GM18907 (cell line): ENCODE data around the gene NCOR1.
"Not testable (repeated sequence)": the region's sequence is repeated elsewhere in the genome, so short reads cannot be mapped to it uniquely, and the experiment has no call there.

Experiments used
- ATAC-seq: cut with Tn5 transposase; IDR thresholded peaks from one replicate; pipeline ENCODE4 v1.9.1; 2021; ENCODE audit warnings: mild to moderate bottlenecking, moderate library complexity; ENCODE audit not compliant: unreplicated experiment

Gene NCOR1

GRCh38 chr17:16101440-16101839 is 113.9 kb downstream of the NCOR1 start:
- ATAC-seq: no peak

DNA sequence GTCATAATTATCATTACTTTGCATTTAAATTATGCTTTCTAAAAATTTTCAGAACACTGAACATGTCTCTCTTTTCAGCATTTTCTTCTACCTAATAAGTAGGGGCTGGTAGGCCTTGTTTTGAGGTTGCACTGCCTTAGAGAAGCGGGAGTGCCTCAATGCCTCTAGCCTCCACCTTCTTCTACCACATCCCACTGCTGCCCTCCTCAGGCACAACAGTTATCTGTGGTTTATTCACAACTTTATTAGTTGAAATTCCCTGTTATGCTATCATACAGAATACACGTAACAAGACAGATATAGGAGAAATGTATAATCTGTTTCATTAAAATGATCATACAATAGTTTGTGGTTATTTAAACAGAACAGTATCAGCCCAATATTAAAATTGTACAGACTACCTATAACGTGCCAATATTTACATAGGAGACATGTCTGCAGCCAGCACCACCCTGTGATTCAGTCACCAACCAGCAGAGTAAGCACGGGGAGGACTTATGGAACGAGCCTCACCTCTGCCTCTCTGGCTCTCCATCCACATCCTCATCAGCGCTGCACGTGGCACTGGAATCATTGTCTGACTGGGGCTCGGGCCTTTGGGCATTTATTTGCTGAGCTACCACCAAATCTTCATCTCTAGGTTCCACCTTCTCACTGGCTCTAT is 114.5 kb downstream of the NCOR1 start:
- no peak for ATAC-seq

DNA sequence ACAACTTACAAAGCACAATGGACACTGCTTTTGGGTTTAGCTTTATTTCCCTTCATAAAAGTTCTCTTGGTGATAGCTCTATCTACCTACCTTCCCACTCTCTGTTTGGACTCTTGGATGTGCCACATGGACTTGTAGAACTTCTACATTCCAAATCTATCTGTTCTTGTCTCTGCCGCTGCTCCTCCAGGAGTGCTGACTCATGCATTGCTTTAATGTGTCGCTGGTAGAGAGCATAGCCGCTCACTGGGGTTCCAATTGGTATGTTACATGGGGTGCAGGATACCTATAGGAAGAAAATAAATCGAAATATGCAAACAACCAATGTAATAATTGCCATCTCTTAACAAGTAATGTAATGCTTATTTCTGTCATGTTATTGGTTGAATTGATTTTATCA is 123.6 kb downstream of the NCOR1 start:
- no peak for ATAC-seq

DNA sequence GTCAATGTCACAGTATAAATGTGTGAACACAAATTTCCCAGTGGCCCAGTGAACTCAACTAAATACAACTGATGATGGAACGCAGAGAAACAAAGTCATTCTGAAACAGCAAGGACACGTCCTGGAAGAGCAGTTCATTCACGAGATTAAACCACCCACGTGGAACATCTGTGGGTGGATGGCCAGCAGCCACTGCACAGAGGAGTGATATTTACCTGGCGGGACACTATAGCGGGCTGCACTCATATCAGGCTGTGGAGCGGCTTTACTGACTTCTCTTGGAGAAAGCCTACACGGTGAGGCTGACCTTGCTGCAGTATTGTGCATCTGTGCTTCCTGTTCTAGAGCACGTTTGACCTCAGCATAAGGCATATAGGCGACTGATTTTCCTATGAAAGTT is 128.4 kb downstream of the NCOR1 start:
- ATAC-seq: no peak

GRCh38 chr17:16085066-16085699 is 130.2 kb downstream of the NCOR1 start:
- no peak for ATAC-seq

- ATAC-seq: no peak
Observed at GRCh38 chr17:16083223-16083622, 132.1 kb downstream of the NCOR1 start.

DNA sequence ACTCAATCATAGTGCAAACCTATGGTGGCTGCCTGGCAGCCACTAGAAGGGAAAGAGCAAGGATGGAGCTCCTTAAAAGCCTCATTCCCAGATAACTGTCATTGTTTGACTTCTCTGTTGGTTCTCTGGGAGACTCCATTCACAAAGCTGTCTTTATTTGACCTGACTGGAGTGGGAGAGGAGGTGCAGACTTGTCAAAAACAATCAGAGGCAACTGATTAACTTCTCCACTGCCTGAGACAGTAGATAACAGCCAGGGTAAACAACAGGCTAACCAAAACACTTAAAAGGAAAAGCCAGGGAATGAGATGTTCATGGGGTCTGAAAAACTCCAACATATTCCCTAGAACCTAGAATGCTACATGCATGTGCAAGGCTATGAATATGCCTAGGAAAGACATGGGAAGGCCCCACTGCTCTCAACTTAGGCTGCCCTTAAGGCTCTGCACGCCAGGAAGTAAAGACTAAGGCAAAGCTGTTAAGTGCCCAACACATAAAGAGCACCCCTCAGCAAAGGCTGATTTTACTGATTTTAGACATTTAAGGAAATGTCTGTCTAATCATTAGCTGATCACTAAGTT is 133.7 kb downstream of the NCOR1 start:
- ATAC-seq: no peak

DNA sequence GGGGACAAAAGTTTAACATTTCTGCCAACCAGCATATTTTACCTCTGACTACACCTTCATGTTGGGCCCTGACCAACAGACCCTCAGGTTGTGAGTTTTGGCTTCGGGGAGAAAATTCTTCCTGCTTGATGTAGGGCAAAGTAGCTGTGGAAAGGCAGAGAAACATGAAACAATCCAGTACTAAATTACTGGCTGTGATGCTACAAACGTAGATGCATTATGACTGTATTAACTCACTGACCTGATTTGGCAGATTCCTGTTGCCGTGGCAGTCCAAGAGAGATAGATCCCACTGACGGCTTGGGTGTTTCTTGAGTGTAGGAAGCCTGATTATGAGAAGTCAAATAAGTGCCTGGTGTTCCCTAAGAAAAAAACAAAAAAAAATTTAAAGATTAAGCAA is 135.0 kb downstream of the NCOR1 start:
- ATAC-seq: no peak

DNA sequence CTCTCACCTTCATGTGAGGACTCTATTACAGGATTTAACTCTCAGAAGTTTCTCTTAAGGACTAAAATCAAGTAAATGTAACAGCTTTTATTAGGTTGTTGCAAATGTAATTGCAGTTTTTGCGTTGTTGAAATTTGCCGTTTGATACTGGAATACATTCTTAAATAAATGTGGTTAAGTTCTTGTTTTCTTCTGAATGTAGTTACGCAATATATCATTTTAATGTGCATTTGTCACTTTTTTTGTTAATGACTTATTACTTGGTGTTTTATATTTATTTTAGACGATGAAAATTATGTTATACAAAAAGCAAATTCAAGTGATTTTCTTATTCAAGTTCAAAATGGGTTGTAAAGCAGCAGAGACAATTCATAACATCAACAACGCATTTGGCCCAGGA is 139.4 kb downstream of the NCOR1 start:
- no peak for ATAC-seq

- ATAC-seq: no peak
Observed at GRCh38 chr17:16074423-16074822, 140.9 kb downstream of the NCOR1 start.

GRCh38 chr17:16073845-16074244 is 141.5 kb downstream of the NCOR1 start:
- ATAC-seq: no peak

DNA sequence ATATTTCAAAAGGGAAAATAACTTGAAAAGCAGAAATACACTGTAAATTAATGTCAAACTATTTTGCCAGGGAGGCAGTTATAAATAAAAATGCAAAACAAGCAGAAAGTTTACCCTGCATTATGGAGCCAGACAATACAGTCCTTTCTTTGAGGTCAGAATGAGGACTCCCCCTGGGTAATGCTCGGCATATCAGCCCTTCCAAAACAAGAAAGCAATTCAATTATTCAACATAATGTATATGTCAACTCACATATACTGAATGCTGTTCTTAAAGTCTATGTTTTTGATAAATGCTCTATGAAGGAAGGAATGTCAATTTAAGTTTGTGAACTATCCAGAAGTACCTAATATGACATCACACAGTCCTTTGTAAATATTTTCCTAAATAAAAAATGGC is 143.3 kb downstream of the NCOR1 start:
- ATAC-seq: no peak

DNA sequence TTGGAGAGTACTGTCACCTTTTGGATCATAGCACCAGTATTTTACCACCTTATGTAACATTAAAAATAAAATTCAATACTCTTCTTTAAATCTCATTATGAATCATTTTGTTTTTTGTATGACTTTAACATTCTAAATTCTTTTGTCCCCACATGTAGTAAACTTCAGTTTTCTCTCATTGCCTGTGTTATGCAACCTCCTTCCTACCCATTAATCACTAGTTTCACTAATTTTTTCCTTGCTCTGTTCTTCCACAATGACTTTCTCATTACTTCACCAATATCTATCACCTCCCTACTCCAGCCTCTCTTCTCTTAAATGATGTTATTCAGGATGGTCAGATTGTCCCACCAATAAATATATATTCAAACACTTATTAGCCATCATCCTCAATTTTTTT is 147.0 kb downstream of the NCOR1 start:
- ATAC-seq: no peak

DNA sequence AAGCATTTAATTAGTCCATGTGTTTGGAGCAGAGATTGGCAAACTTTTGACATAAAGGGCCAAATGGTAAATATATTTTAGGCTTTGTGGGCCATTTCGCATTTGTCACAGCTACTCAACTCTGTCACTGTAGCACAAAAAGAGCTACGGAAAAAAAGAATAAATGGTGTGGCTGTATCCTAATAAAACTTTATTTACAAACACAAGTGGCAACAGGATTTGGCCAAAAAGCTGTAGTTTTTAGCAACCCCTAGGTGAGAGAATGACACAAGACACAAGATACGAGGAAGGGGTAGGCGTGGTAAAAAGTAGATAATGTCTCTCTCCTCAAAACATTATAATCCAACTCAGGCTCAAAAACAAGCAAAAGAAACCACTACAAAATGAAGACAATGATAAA is 149.2 kb downstream of the NCOR1 start:
- ATAC-seq: no peak

DNA sequence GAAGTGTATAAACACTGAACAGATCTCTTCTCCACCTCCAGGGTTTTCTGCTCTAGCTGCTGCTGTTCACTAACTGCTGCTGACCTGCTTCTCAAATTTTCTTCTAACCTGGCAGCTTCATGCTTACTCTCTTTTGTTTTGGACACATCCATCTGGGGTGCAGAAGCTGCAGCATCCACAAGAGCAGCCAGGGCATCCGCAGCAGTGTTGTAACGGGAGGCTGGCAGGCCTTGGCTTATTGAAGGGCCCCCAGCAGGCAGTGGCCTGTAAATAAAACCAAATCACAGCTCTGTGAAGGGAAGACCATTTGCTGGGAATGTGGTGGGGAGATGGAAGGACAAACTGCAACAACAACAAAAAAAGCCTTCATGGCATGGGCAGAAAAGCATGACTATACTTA is 153.7 kb downstream of the NCOR1 start:
- no peak for ATAC-seq

- not testable (repeated sequence) for ATAC-seq
Observed at GRCh38 chr17:16055139-16055538, 160.2 kb downstream of the NCOR1 start.

- no peak for ATAC-seq
Observed at GRCh38 chr17:16052486-16052885, 162.8 kb downstream of the NCOR1 start.

- no peak for ATAC-seq
Observed at GRCh38 chr17:16050844-16051243, 164.5 kb downstream of the NCOR1 start.

GRCh38 chr17:16048811-16049449 is 166.4 kb downstream of the NCOR1 start:
- no peak for ATAC-seq

DNA sequence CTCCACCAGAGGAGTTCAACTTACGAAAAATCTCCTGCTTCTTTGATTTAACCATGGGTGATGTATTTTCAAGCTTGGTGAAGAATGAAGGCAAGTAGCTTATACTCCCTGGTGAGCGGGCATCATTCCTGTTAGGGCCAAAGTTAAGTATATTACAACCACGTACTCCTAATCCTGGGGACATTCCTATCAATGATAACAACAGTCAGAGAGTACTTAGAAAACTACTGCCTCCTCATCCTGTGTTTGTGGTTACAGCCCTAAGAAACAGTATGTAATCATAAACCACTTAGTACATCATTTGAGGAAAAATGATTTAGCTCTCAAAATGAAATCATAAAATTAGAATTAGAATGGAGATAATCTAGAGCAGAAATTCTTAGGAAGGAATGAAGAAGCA is 168.4 kb downstream of the NCOR1 start:
- ATAC-seq: no peak

DNA sequence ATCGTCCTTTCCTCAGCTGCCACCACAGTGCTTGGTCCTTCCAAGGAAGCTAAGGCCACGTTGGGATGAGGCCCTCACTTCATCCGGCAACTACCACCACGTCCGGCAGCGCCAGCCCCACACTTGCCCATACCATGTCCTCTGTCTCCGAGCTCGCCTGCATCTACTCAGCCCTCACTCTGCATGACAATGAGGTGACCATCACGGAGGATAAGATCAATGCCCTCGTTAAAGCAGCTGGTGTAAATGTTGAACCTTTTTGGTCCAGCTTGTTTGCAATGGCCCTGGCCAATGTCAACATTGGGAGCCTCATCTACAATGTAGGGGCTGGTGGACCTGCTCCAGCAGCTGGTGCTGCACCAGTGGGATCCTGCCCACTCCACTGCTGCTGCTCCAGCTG is 170.8 kb downstream of the NCOR1 start:
- no peak for ATAC-seq

DNA sequence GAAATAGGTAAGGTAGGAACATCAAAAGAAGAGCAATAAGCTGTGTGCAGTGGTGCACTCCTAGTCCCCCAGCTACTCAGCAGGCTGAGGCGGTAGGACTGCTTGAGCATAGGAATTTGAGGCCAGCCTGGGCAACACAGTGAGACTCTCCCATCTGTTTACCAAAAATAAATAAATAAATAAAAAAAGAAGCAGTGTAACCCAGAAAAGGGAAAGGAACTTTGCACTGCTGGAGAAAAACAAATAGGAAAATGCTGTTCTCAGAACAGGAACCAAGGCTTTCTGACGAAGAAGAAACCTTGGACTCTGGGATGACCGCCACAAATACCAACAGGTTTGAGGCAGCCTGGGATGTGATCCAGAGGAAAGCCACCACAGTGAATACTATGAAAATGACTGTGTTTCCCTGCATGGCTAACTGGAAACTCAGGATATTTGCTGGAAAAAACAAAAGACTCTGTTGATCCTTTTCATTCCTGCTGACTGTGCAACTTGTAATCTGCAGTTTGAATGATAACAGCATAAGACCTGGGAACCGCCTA is 174.6 kb downstream of the NCOR1 start:
- no peak for ATAC-seq
